Measurements from ENCODE around the gene GPR31.
A peak's percentile ranks its signal among the peaks of the same experiment; 100 is the strongest.
"Not testable (repeated sequence)": the region's sequence is repeated elsewhere in the genome, so short reads cannot be mapped to it uniquely, and the experiment has no call there.

Gene GPR31

GRCh38 chr6:167172011-167172410 is 14.2 kb upstream of the GPR31 start:
- DNase-seq (ENCODE audit: insufficient read length, low spot score); FAIRE-seq: not testable (repeated sequence)

DNA sequence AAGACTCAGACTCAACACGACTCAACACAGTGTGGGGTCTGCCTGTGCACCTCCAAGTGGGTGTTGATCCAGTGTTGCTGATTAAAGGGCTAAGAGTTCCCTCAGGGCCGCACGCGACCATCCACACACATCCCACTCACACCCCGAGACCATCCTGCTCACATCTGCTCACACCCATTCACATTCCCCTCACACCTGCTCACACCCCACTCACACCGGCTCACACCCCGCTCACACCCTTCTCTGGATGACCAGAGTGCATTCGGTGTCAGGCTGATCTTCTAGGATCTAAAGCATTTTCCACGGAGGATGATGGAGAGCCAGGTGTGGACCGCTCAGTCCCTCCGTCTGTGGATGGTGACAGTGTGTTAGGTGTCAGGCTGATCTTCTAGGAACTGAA is 13.5 kb upstream of the GPR31 start:
- DNase-seq (ENCODE audit: insufficient read length, low spot score); FAIRE-seq: not testable (repeated sequence)

GRCh38 chr6:167169867-167170266 is 12.1 kb upstream of the GPR31 start:
- FAIRE-seq; DNase-seq (ENCODE audit: insufficient read length, low spot score): not testable (repeated sequence)

- not testable (repeated sequence) for DNase-seq (ENCODE audit: insufficient read length, low spot score); FAIRE-seq
Measured at GRCh38 chr6:167168296-167168695, 10.5 kb upstream of the GPR31 start.

GRCh38 chr6:167167699-167168098 is 9.9 kb upstream of the GPR31 start:
- FAIRE-seq = peak; percentile 68
- DNase-seq (ENCODE audit: insufficient read length, low spot score) = not testable (repeated sequence)

DNA sequence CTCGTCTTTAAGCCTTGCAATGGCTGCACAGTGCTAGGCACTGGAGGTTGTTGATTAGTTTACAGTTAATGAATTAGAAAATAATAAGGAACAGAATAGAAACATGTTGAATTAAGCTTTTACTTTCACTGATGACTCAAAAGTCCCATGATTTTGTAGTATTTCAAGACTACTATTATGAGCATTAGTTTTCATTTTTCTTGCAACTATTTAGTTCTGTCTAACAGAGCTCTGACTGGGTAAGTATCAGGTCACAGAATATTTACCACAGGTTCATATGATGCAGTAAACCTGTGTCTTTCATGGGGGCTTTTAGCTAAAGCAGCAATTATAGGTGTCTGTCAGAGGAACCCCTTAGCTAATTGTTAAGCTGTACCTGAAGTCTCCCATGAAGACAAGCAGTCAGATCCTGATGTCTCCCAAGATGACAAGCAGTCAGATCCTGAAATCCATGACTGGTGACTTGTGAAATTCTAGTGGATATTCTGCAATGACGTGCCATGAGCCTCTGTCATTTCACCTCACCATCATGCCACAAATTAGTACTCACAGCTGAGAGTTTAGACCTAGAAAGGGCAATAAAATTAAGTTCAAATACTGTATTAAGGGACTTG is 8.2 kb upstream of the GPR31 start:
- TF ChIP-seq SPI1 (IDR thresholded peaks at IDR 0.05; ENCODE audit: low read depth, low read length) (no peak), TAF1 (IDR thresholded peaks at IDR 0.05; ENCODE audit: low read depth, low read length) (no peak), POLR2A (IDR thresholded peaks at IDR 0.05; ENCODE audit: low read depth, low read length) (no peak)
- DNase-seq (ENCODE audit: insufficient read length, low spot score) (no peak), FAIRE-seq (no peak)

DNA sequence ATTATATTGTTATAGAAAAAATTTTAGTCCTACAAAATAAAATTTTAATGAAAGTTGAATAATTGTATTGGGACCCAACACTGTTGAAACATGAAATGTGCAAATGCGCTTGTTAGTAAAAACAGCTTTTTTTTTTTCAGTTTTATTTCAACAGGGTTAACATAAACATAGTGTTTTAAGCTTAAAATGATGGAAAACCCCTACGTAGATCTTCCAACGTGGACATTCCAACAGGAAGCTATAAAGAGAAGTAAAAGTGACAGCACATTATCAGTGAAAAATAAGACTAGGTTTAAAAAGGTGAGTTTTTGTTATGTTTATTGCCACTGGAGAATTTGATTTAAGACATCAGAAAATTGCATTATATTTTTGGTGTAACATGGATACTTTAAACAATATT is 6.5 kb upstream of the GPR31 start:
- no peak for DNase-seq (ENCODE audit: insufficient read length, low spot score)
- TF ChIP-seq PAX5 (IDR thresholded peaks at IDR 0.05; ENCODE audit: insufficient read depth, low read length, severe bottlenecking) (no peak), POLR2A (IDR thresholded peaks at IDR 0.05; ENCODE audit: low read depth, low read length) (no peak)
- FAIRE-seq = no peak

DNA sequence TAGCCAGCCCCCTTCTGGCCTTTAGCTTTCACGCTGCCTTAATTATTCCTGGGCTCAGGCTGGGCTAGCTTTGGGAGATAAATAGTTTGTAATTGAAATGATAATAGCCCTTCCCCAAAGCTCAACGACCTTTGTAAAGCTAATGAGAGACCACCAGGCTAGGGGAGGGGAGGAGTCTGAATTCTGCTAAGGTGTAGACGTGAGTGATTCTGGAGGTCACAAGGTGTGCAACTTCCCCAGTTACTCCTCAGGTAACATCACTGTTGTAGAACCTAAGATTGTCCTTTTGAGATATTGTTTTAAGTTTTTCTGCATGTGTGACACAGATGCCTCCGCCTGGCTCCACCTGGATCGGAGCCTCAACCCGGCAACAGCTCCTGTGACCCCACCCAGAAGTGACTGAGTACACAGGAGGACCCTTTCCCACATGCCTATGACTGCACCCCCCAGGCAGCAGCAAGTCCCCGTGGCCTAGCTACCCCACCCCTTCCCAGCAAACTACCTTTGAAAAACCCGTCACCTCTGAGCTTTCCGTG is 5.8 kb upstream of the GPR31 start:
- DNase-seq (ENCODE audit: insufficient read length, low spot score) = no peak
- TF ChIP-seq POU2F2 (IDR thresholded peaks at IDR 0.05; ENCODE audit: low read depth, low read length) = no peak
- TF ChIP-seq PAX5 (IDR thresholded peaks at IDR 0.05; ENCODE audit: insufficient read depth, low read length, severe bottlenecking) = no peak
- no peak for FAIRE-seq

GRCh38 chr6:167162591-167162990 is 4.8 kb upstream of the GPR31 start:
- TF ChIP-seq TAF1 (IDR thresholded peaks at IDR 0.05; ENCODE audit: low read depth, low read length) = no peak
- no peak for TF ChIP-seq PAX5 (IDR thresholded peaks at IDR 0.05; ENCODE audit: insufficient read depth, low read length, severe bottlenecking)
- FAIRE-seq (no peak), DNase-seq (ENCODE audit: insufficient read length, low spot score) (no peak)

DNA sequence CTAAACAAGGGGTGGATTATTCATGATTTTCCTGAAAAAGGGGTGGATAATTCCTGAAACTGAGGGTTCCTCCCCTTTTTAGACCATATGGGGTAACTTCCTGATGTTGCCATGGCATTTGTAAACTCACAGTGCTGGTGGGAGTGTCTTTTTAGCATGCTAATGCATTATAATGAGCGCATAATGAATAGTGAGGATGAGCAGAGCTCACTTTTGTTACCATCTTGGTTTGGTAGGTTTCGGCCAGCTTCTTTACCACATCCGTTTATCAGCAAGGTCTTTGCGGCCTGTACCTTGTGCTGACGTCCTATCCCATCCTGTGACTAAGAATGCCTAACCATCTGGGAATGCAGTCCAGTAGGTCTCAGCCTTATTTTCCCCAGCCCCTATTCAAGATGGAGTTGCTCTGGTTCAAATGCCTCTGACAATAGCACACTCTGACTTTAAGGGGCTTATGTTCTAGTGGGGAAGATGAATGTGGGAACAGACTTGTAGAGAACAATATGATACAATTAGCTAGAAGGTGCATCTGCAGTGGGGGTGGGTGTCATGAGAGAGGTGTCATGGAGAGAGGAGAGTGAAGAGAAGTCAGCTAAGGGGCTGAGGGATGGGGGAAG is 4.2 kb upstream of the GPR31 start:
- FAIRE-seq (no peak), DNase-seq (ENCODE audit: insufficient read length, low spot score) (no peak)
- TF ChIP-seq POLR2A (IDR thresholded peaks at IDR 0.05; ENCODE audit: low read depth, low read length) = no peak
- no peak for TF ChIP-seq SPI1 (IDR thresholded peaks at IDR 0.05; ENCODE audit: low read depth, low read length)
- TF ChIP-seq TAF1 (IDR thresholded peaks at IDR 0.05; ENCODE audit: low read depth, low read length) = no peak
- no peak for TF ChIP-seq POU2F2 (IDR thresholded peaks at IDR 0.05; ENCODE audit: low read depth, low read length)
- no peak for TF ChIP-seq POLR2AphosphoS5 (IDR thresholded peaks at IDR 0.05; ENCODE audit: low read depth, low read length)
- no peak for TF ChIP-seq PAX5 (IDR thresholded peaks at IDR 0.05; ENCODE audit: insufficient read depth, low read length, severe bottlenecking)

GRCh38 chr6:167157414-167157813 is 366 bp downstream of the GPR31 start:
- DNase-seq (ENCODE audit: insufficient read length, low spot score) = no peak

GRCh38 chr6:167154895-167155294 is 2.9 kb downstream of the GPR31 start:
- TF ChIP-seq POLR2AphosphoS5 (IDR thresholded peaks at IDR 0.05; ENCODE audit: low read depth, low read length) = no peak
- TF ChIP-seq PAX5 (IDR thresholded peaks at IDR 0.05; ENCODE audit: insufficient read depth, low read length, severe bottlenecking) = no peak
- TF ChIP-seq POU2F2 (IDR thresholded peaks at IDR 0.05; ENCODE audit: low read depth, low read length) = no peak
- no peak for TF ChIP-seq SPI1 (IDR thresholded peaks at IDR 0.05; ENCODE audit: low read depth, low read length)
- TF ChIP-seq TAF1 (IDR thresholded peaks at IDR 0.05; ENCODE audit: low read depth, low read length) = no peak
- TF ChIP-seq POLR2A (IDR thresholded peaks at IDR 0.05; ENCODE audit: low read depth, low read length) = no peak
- FAIRE-seq (no peak), DNase-seq (ENCODE audit: insufficient read length, low spot score) (no peak)

More at GRCh38 chr6:167157414-167157813, 366 bp downstream of the GPR31 start:
- no peak for FAIRE-seq
- TF ChIP-seq SPI1 (IDR thresholded peaks at IDR 0.05; ENCODE audit: low read depth, low read length) = no peak
- TF ChIP-seq POU2F2 (IDR thresholded peaks at IDR 0.05; ENCODE audit: low read depth, low read length) = no peak
- TF ChIP-seq PAX5 (IDR thresholded peaks at IDR 0.05; ENCODE audit: insufficient read depth, low read length, severe bottlenecking) = no peak
- TF ChIP-seq POLR2AphosphoS5 (IDR thresholded peaks at IDR 0.05; ENCODE audit: low read depth, low read length) = no peak
- TF ChIP-seq TAF1 (IDR thresholded peaks at IDR 0.05; ENCODE audit: low read depth, low read length) = no peak
- no peak for TF ChIP-seq POLR2A (IDR thresholded peaks at IDR 0.05; ENCODE audit: low read depth, low read length)

Measured in GM12891 (cell line).